Stimulated activated CD4-positive, alpha-beta T cell treated with anti-CD3 and anti-CD28 coated beads, Interleukin-15, amount 100 ng/mL, for 48 hours (primary cell): ENCODE data around the gene MYOM3.
"Not testable (repeated sequence)": the region's sequence is repeated elsewhere in the genome, so short reads cannot be mapped to it uniquely, and the experiment has no call there.

Experiments used
- DNase-seq, 2 donors: peaks; one replicate each; pipeline ENCODE4 v3.0.0-alpha.2; 2020; ENCODE audit warnings: low read depth in 2 of 2

Gene MYOM3

GRCh38 chr1:24071941-24072340 is 40.0 kb downstream of the MYOM3 start:
- no peak for DNase-seq

GRCh38 chr1:24070821-24071393 is 41.0 kb downstream of the MYOM3 start:
- DNase-seq, result peak; percentile 63 to 79

- no peak for DNase-seq
These were observed 42.1 kb downstream of the MYOM3 start for GRCh38 chr1:24069817-24070216.

- DNase-seq, result no peak
These were observed 44.0 kb downstream of the MYOM3 start for GRCh38 chr1:24067978-24068377.

- DNase-seq, result no peak
These were observed 46.6 kb downstream of the MYOM3 start for GRCh38 chr1:24065304-24065703.

- DNase-seq, result no peak
These were observed 49.7 kb downstream of the MYOM3 start for GRCh38 chr1:24062221-24062620.

GRCh38 chr1:24060482-24060881 is 51.5 kb downstream of the MYOM3 start:
- DNase-seq, result no peak

- DNase-seq, result no peak
These were observed 53.1 kb downstream of the MYOM3 start for GRCh38 chr1:24058671-24059455.

- DNase-seq, result no peak
These were observed 54.8 kb downstream of the MYOM3 start for GRCh38 chr1:24057171-24057570.

- DNase-seq, result no peak
These were observed 56.3 kb downstream of the MYOM3 start for GRCh38 chr1:24055681-24056080.

GRCh38 chr1:24052220-24052619 is 59.7 kb downstream of the MYOM3 start:
- DNase-seq, result no peak

GRCh38 chr1:24051206-24051945 is 60.6 kb downstream of the MYOM3 start:
- no peak for DNase-seq

- no peak for DNase-seq
These were observed 62.2 kb downstream of the MYOM3 start for GRCh38 chr1:24049733-24050132.

- not testable (repeated sequence) for DNase-seq
These were observed 63.0 kb downstream of the MYOM3 start for GRCh38 chr1:24048894-24049293.

- DNase-seq, result no peak
These were observed 63.6 kb downstream of the MYOM3 start for GRCh38 chr1:24048205-24048869.

- no peak for DNase-seq
These were observed 64.8 kb downstream of the MYOM3 start for GRCh38 chr1:24047110-24047477.

- no peak for DNase-seq
These were observed 66.2 kb downstream of the MYOM3 start for GRCh38 chr1:24045771-24046170.

GRCh38 chr1:24044672-24045071 is 67.3 kb downstream of the MYOM3 start:
- DNase-seq, result not testable (repeated sequence)

- DNase-seq, result no peak
These were observed 68.4 kb downstream of the MYOM3 start for GRCh38 chr1:24043345-24044032.

- DNase-seq, result no peak
These were observed 69.6 kb downstream of the MYOM3 start for GRCh38 chr1:24042315-24042714.

- DNase-seq, result no peak
These were observed 75.8 kb downstream of the MYOM3 start for GRCh38 chr1:24036088-24036487.

GRCh38 chr1:24032981-24033380 is 79.0 kb downstream of the MYOM3 start:
- DNase-seq, result no peak
